Superior temporal gyrus (tissue), 1 donor: ENCODE measurements around the gene NEMP1.
"Not testable (repeated sequence)": the region's sequence is repeated elsewhere in the genome, so short reads cannot be mapped to it uniquely, and the experiment has no call there.

Experiments
- DNase-seq: peaks from one replicate; pipeline ENCODE4 v3.0.0-alpha.2; 2016; ENCODE audit errors: extremely low spot score

Gene NEMP1

DNA sequence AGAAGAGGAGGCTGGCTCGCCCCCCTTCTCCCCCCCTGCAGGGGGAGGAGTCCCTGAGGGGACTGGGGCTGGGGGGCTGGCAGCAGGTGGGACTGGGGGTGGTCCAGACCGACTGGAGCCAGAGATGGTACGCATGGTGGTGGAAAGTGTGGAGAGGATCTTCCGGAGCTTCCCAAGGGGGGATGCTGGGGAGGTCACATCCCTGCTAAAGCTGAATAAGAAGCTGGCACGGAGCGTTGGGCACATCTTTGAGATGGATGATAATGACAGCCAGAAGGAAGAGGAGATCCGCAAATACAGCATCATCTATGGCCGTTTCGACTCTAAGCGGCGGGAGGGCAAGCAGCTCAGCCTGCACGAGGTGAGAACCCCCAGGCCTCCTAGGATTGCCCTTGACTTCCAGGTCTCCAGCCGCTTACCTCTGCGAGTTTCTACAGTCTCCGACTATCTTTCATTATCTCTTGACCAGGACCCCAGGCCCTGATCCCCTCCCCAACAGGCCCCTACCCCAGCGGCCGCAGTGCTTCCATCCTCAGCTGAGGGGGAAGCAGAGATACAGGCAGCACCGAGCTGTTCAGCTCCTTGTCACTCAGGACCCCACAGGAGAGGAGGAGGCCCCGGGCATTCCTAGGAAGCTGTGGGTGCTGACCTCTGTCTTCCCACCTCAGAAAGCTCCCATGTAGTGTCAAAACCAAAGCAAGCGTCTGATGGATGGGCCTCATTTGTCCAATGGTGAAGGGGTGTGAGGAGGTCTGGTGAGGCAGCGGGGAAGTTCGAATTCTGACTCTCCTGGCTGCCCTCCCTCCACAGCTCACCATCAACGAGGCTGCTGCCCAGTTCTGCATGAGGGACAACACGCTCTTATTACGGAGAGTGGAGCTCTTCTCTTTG, 13.3 kb upstream of the NEMP1 start:
- no peak for DNase-seq

DNA sequence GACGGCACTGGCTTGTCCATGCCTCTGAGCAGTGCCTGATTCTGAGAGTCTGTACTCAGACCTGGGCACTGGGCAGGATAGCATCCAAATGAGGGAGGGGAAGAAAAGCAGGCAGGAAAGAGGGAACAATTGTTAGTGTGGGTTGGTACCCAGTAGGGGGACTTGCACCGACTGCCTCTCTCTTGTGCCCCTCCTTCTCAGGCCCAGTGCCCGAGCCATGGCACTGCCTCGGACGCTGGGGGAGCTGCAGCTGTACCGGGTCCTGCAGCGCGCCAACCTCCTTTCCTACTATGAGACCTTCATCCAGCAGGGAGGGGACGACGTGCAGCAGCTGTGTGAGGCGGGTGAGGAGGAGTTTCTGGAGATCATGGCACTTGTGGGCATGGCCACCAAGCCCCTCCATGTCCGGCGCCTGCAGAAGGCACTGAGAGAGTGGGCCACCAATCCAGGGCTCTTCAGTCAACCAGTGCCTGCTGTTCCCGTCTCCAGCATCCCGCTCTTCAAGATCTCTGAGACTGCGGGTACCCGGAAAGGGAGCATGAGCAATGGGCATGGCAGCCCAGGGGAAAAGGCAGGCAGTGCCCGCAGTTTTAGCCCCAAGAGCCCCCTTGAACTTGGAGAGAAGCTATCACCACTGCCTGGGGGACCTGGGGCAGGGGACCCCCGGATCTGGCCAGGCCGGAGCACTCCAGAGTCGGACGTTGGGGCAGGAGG, 12.5 kb upstream of the NEMP1 start:
- DNase-seq: peak; percentile 69

DNA sequence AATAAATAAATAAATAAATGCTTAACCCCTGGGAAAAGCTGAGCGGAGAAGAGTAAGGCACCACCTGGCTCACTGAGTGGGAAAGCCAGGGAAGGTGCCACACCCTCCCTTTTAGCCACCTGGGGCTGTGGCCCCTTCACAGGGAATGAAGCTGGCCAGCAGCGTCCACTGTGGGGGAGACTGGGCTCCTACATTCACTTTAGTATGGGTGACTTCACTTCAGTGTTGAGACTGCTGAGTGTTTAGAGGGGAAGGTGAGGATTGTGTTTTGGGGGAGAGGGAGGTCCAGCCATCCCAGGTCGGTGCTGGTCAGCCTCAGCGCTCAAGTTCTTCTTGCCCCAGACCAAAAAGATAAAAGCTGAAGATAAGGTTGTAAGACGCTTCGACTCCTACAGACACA, 11.9 kb upstream of the NEMP1 start:
- DNase-seq: no peak

DNA sequence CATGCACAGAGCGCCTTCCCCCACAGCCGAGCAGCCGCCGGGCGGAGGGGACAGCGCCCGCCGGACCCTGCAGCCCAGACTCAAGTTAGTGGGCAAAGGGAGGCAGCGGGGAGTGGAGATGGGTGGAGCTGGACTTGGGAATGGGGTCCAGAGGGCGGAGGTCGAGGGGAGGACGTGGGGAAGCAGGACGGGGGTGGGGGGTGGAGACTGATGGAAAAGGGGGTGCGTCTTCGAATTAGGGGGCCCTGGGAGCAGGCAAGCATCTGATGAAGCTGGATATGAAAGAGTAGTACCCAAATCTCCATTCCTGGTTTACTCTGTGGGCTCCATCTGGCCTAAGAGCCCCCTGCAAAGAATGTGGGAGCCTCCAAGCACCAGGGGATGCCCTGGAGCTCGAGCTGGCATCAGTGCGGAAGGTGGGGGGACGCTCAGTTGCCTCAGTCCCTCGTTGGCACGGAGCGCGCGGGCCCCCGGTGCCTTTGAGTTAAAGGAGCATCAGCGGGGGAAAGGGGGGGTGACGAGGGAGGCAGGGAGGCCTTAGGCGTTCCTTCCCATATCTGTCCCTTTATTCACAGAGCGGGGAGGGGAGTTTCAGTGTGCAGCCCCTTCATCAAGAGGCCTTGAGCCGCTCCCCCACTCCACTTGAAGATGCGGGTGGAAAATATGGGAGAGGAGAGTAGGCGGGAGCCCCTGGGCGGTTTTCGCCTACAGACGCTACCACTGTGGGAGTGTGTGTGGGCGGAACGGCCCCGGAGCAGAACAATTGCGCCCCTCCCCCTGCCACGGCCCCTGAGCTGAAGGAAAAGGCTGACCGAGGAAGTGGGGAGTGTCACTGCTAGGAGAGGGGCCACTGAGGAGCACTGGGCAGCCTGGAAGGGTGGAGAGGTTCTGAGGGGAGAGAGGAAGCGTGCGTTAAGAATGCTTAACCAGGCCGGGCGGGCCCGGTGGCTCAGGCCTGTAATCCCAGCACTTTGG, 11.0 kb upstream of the NEMP1 start:
- no peak for DNase-seq

DNA sequence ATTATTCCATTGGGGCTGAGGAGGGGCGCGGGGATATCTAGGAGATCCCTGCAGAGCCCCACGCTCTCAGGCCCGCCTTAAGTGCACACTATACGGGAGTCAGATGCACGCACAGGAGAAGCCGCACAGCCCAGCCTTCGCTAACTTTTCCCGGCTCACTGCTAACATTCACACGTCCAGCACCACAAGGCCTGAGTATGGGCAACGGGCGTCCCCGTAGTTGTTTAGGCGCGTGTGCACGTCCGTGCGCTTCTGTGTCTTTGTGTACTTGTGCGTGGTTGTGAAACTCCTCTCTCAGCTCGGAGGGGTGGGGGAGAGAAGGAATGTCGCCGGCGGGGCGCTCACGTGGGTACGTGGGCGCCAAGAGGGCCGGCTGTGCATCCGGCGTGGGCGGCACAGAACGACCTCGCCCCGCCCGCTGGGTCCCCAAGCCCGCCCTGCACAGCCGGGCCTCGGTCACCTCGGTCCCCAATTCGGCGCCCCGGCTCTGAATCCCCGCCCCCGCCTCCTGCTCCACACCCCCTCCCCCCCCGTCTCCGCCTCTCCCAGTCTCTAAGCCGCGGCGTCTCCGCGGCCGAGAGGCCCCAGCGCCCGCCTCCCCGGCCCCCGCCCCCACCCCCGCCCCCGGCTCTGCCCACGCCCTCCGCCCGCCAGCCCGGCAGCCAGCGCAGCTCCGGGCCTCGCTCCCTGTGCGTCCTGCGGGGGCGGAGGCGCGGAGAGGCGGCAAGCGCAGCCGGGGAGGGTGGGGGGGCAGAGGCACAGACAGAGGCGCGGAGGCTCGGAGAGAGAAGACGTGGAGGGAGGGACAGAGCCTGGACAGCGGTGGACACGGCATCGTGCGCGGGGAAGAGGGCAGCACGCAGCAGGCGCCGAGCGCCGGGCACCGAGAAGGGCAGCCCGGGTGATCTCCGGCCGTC, 10.0 kb upstream of the NEMP1 start, which contains the start of gene NAB2:
Gene NAB2 (plus strand): TSS at position 761 of the 917 bp plus-strand sequence. CDS start 158 bp downstream, outside the sequence.
- peak; percentile 78 for DNase-seq

DNA sequence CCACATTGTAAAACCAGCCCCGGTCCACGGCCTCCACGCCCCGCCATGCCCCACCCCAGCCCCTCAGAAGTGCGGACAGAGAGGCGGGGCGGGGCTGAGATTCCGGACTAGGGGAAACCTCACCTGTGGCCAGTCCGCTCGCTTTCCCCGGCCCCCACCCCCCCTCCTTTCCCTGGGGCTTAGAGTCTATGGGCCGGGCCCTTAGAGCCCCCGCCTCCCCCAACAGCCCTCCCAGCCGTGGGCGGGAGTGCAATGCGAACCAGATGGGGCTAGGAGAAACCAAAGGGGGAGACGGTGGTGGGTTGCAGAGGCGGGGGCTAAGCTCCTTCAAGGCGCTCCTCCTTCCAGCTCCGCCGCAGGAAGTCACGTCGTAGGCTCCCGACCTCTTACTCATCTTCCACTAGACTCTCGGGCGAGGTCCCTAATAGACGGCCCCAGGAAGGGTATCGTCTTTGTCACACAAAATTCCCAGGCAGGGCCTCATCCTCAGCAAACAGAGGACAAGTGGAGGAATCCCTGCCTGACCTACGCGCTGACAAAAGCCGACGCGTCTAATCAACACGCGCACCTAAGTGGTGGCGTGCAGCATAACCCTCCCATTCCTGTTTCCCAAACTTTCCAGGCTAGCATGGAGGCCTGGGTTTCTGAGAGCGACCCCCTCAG, 9.2 kb upstream of the NEMP1 start:
- no peak for DNase-seq

DNA sequence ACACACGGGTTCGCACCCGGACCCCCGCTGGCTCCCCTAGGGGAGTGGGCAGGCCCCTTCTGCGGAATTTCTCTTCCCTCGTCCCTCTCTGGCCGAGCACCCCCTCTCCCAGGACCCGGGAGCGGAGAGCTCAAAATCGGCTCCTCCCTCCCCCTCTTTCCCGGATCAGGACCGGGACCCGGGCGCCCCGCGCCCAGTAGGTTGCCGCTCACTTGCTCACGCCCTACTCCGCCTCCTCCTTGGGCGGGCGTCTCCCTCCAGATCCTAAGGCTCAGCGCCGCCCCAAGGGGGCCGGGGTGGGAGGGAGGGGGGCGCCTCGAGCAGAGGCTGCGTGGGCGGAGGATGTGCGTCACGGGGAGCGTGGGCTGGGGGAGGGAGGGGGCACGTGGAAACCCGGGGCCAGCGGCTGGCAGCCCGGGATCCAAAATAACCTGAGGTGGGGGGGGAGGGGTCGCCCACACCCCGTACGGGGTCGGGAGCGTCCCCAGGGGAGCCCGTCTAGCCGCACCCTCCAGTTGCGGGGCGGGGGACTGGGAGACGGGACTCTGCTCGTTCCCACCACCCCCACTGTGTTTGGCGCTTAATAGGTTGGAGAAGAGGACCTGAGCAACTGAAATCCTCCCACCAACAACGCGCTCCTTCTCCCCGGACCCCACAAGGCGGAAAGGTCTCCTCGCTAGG, 8.6 kb upstream of the NEMP1 start:
- no peak for DNase-seq

DNA sequence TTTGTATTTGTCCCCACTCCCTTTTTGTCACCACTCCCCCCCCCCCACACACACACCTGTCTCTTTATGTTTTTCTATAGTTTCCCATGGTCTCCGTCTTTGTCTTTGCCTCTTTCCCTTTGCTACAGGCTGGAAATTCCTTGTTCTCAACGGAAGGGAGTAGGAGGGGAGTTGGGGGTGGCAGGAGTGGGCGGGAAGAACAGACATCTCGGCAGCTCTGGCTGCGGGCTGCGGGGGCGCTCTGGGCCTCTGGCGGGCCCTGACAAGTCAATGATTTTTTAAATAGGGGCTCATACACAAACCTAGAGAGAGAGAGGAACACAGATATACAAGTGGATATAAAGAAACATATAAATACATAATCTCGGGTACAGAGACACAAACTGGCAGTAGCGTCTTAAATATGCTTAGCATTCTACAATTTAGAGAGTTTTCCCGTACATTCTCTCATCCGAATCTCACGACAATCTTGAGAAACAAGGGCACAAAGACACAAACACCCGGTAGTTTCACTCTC, 8.0 kb upstream of the NEMP1 start:
- DNase-seq: peak; percentile 70

DNA sequence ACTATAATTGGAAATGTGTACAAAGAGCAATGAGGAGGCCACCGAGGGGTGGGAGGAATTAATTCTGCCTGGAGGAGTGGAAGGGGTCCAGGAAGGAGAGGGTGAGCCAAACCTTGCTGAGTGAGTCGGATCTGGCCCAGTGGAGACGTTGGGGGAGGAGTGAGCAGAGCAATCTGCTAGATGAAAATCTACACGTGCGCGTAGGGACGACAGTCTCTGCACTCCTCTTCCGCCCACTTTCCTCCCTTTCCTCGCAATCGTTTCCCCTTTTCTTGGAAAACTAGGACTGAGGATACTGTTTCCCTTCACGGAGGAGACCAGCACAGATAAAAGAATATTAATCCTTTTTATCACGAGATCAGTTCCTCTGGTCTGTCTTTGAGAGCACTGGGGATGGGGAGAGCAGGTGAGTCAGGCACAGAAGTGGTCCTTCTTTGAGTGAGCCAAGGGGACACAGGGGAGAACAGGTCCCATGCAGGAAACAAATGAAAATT, 7.5 kb upstream of the NEMP1 start:
- DNase-seq: no peak

DNA sequence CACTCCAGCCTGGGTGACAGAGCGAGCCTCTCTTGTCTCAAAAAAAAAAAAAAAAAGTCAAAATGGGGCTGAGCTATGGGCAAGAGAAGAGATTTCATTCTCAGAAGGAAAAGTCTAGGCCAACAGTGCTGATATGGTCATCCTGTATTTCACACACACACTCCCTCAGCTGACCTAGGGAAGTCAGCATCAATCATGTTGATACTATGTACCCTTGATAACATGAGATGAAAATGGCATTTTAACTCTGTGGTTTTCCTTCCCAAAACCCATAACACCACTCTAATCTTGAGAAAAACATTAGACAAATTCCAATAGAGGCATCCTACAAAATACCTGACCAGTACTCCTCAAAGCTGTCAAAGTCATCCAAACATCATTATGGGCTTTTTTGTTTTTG, 2.3 kb upstream of the NEMP1 start:
- no peak for DNase-seq

DNA sequence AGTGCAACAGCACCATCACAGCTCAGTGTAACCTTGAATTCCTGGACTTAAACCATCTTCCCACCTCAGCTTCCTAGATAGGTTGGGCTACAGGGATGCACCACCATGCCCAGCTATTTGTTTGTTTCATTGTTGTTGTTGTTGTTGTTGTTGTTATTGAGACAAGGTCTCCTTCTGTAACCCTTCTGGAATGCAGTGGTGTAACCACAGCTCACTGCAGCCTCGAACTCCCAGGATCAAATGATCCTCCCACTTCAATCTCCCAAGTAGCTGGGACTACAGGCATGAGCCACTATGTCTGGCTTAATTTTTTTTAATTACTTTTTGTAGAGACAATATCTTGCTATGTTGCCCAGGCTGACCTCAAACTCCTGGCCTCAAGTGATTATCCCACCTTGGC, 1.2 kb upstream of the NEMP1 start:
- DNase-seq: no peak

DNA sequence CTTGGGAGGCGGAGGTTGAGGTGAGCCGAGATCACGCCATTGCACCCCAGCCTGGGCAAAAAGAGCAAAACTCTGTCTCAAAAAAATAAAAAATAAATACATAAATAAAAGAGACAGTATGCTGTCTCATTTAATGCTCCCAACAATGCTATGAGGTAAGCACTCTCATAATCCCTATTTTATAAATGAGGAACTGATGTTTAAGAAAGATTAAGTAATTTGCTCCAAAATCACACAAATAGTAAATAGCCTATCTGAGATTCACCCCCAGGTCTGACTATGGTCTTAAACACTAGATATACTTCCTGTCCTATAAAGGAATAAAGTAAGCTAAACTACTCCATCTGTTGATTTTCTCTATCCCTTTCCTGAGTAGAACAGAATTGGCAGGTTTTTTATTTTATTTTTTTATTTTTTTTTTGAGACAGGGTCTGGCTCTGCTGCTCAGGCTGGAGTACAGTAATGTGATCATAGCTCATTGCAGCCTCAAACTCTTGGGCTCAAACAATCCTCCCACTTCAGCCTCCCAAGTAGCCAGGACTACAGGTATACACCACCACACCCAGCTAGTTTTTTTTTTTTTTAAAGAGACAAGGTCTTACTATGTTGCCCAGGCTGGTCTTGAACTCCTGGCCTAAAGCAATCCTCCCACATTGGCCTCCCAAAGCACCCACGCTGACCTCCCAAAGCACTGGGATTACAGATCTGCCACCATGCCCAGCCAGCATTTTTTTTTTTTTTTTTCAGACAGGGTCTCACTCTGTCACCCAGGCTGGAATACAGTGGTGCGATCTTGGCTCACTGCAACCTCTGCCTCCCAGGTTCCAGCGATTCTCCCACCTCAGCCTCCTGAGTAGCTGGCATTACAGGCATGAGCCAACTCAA, 4.8 kb downstream of the NEMP1 start:
- DNase-seq: not testable (repeated sequence)

DNA sequence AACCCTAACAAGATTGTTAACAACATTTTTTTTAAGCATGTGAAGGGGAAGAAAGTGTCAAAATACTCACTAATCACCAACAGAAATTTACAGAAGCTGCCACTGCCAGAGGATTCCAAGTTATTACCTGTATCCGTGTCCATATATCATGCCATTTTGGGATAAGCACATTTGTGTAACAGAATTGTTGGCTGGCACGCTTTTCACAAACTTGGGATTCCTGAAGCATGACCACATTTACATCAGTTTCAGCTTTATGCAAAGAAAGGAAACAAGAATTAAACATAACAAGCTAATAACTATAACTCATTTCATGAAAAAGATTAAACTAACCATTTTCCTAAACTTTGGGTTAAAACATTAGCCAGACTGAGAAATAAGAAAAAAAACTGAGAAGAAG, 5.9 kb downstream of the NEMP1 start:
- DNase-seq: no peak

DNA sequence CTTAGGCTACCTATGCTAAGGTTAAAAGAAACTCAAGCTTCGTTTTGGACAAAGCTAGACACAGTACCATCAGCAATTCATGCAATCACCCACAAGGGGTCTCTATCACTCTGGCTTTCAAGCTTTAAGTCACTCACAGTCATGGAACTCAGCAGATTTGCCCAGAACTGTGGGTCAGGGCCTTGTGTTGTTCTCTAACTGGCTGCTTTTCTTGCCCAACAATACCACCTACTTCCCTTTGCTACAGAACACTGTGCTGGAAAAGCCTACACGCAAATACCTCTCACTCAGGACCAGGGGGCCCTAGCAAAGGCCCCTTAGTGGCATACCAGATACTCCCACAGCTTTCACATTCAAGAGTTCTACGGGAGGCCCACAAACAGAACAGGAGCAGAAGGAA, 9.1 kb downstream of the NEMP1 start:
- peak; percentile 92 for DNase-seq

DNA sequence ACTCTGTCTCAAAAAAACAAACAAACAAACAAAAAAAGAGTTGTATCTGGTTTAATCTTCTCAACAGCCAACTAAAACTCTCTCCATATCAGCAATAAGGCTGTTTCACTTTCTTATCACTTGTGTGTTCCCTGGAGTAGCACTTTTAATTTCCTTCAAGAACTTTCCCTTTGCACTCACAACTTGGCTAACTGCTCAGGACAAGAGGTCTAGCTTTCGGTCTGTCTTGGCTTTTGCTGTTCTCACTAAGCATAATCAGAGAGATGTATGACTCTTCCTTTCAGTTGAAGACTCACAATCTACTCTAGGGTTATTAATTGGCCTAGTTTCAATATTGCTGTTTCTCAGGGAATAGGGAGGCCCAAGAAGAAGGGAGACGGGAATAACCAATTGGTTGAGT, 12.3 kb downstream of the NEMP1 start:
- DNase-seq: no peak

DNA sequence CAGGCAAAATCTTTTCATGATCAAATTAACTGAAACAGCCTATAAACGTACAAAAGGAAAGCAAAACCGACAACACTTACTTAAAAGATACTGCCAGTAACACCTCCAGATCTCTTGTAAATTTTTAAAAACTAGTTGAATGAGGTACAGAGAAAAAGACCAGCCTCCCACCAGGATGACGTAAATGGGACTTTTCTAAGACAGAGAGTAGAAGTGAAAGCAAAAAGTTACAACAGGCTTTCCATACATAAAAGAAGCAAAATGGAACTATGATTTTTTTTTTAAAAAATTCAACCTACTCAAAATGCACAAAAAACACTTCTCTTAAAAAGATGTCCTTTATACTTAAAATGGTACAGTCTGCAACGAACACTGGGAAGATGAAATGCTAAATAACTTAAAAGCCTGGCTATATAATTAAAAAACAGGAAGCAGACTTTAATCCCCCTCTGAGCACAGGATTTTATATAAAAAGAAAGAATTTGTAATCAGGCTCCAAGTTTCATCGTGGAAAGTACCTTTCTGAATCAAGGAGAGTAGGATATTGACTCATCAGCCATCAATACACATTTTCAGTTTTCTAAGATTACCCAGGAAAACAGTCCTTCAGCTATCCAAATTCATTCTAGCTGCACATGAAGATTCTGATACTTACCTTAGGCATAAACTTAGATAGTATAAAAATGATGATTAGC, 14.5 kb downstream of the NEMP1 start:
- no peak for DNase-seq

DNA sequence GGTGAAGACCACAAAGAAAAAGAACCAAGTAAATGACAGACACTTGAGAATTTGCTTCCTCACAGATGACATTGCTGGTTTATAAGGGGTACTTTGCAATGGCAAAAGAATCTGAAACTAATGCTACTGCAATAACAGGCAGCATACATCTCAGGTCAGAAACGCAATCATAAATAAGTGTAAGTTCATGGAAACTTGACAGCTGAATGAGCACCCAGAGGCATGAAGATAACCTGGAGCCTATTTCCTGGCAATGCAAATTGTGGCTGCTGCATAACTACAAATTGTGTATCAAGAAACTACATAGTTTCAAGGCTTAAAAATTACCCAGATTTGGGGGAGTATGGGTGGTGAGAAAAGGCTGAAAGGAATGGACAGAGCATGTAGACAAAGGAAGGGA, 20.1 kb downstream of the NEMP1 start:
- DNase-seq: no peak
